Calu3 (cell line): ENCODE measurements around the gene HIPK4. TPM values are rescaled to one million over a fixed set of nuclear protein-coding genes. Genes with fewer than 3 reads are reported as not detected.

Source experiments
- BruUV-seq: library from RNA; stranded (reverse); fragments of 400-500 nt; replicated peaks from 2 replicates; lab custom pipeline; 2021; lab: Mats Ljungman, UMichigan
- CTCF ChIA-PET: fragments of 300-600 bp; sonication (Branson Sonifier 250); formaldehyde crosslinking; loops from one replicate; lab custom pipeline; 2022; ENCODE audit warnings: antibody characterized with exemption; lab: Charles Lee
- DNase-seq: peaks from one replicate; pipeline ENCODE4 v3.0.0; 2022
- H3K27ac Mint-ChIP-seq: one replicate; pipeline ENCODE4 v1.8.0; 2022; ENCODE audit warnings: mixed read lengths; ENCODE audit not compliant: unreplicated experiment
- H3K27me3 Mint-ChIP-seq: one replicate; pipeline ENCODE4 v1.8.0; 2022; ENCODE audit warnings: mixed read lengths; ENCODE audit not compliant: unreplicated experiment
- H3K36me3 Mint-ChIP-seq: one replicate; pipeline ENCODE4 v1.8.0; 2022; ENCODE audit warnings: mild to moderate bottlenecking, moderate library complexity, mixed read lengths; ENCODE audit not compliant: insufficient read depth, unreplicated experiment
- H3K4me1 Mint-ChIP-seq: one replicate; pipeline ENCODE4 v1.8.0; 2022; ENCODE audit warnings: mild to moderate bottlenecking, low read depth, mixed read lengths; ENCODE audit not compliant: unreplicated experiment
- H3K4me3 Mint-ChIP-seq: one replicate; pipeline ENCODE4 v1.8.0; 2022; ENCODE audit warnings: mild to moderate bottlenecking, low read depth, moderate library complexity, mixed read lengths; ENCODE audit not compliant: unreplicated experiment
- H3K9me3 Mint-ChIP-seq: one replicate; pipeline ENCODE4 v1.8.0; 2022; ENCODE audit warnings: low read depth, mixed read lengths; ENCODE audit not compliant: unreplicated experiment
- intact Hi-C: fragments of 100-400 bp; cut with micrococcal nuclease; formaldehyde crosslinking; loops from one replicate; pipeline ENCODE4 v1.10.0; 2022; ENCODE audit not compliant: unreplicated experiment
- total RNA-seq: library from RNA; stranded (reverse); gene quantifications from 2 replicates; pipeline ENCODE4 v1.2.3, GENCODE V29; 2022
- TF ChIP-seq, protein P1 (sequence below): fragments of 200-600 bp; IDR thresholded peaks from one replicate; pipeline ENCODE4 v1.8.0; 2022; ENCODE audit warnings: antibody characterized with exemption; ENCODE audit not compliant: unreplicated experiment

Gene HIPK4
- total RNA-seq, 1 experiment from 2014 or later, result 0.14 TPM

DNA sequence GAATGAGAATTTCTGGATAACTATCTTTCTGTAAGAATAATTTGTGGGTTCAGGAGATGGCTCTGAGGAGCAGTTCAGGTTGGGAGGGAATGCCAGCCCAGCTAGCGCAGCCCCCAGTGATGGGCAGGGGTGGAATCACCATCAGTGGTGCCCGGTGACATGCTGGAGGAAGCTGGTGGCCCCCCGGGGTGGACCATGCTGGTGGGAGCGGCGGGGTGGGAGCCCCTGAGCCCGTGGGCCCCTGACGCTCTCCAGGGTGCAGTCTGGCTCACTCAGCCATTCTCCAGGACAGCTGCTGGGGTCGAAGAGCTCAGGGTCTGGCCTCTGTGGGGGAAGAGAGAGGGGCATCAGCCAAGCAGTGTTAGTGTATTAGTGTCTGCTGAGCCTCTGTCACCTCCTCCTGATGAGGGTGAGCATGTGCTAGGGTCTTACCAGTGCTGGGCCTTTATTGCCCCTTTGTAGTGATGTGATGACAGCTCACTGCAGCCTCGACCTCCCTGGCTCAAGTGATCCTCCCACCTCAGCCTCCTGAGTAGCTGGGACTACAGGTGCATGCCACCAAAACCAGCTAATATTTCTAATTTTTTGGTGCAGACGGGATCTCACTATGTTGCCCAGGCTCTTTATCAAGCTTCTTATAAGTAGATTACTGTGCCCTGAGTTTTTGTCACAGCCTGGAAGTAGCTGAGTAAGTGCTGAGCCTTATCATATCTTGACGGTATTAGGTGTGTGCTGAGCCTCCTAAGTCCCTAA lies 10.4 kb downstream of the HIPK4 start:
- CTCF ChIA-PET, result no interaction called here
- TF ChIP-seq, protein P1, sequence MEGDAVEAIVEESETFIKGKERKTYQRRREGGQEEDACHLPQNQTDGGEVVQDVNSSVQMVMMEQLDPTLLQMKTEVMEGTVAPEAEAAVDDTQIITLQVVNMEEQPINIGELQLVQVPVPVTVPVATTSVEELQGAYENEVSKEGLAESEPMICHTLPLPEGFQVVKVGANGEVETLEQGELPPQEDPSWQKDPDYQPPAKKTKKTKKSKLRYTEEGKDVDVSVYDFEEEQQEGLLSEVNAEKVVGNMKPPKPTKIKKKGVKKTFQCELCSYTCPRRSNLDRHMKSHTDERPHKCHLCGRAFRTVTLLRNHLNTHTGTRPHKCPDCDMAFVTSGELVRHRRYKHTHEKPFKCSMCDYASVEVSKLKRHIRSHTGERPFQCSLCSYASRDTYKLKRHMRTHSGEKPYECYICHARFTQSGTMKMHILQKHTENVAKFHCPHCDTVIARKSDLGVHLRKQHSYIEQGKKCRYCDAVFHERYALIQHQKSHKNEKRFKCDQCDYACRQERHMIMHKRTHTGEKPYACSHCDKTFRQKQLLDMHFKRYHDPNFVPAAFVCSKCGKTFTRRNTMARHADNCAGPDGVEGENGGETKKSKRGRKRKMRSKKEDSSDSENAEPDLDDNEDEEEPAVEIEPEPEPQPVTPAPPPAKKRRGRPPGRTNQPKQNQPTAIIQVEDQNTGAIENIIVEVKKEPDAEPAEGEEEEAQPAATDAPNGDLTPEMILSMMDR, result no peak
- intact Hi-C loops, result no loop called here
- no peaks in the 10 kb centered on the region for H3K4me1 Mint-ChIP-seq
- H3K36me3 Mint-ChIP-seq, result no peaks in the 10 kb centered on the region
- no peak overlapping the region for H3K27ac Mint-ChIP-seq
- no peaks in the 10 kb centered on the region for H3K9me3 Mint-ChIP-seq
- peaks cover 3% of the 10 kb centered on the region for H3K27me3 Mint-ChIP-seq
- no peak for DNase-seq
- BruUV-seq, result no TSS peak
- no peak overlapping the region for H3K4me3 Mint-ChIP-seq

DNA sequence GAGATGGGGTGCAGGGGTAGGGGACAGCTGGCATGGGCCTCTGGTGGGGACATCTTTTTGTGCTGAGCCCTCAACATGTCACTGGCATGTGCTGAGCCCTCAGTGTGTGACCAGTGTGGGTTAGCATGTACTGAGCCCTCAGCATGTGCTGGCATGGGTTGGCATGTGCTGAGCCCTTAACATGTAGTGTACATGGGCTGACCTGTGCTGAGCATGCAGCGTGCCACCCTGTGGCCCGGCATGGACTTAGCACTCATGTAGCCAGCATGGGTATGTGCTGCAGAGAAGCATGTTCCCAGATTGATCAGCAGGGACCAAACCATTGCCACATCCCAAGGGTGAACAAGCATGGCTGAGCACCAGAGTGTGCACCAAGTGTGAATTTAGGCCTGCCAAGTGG lies 11.5 kb downstream of the HIPK4 start:
- no peak overlapping the region for H3K27ac Mint-ChIP-seq
- BruUV-seq, result no TSS peak
- no peaks in the 10 kb centered on the region for H3K27me3 Mint-ChIP-seq
- H3K4me3 Mint-ChIP-seq, result no peak overlapping the region
- H3K4me1 Mint-ChIP-seq, result no peaks in the 10 kb centered on the region
- no peak for DNase-seq
- CTCF ChIA-PET, result no interaction called here
- no peaks in the 10 kb centered on the region for H3K9me3 Mint-ChIP-seq
- H3K36me3 Mint-ChIP-seq, result peaks cover 5% of the 10 kb centered on the region
- TF ChIP-seq, protein P1, result no peak
- intact Hi-C loops, result no loop called here

DNA sequence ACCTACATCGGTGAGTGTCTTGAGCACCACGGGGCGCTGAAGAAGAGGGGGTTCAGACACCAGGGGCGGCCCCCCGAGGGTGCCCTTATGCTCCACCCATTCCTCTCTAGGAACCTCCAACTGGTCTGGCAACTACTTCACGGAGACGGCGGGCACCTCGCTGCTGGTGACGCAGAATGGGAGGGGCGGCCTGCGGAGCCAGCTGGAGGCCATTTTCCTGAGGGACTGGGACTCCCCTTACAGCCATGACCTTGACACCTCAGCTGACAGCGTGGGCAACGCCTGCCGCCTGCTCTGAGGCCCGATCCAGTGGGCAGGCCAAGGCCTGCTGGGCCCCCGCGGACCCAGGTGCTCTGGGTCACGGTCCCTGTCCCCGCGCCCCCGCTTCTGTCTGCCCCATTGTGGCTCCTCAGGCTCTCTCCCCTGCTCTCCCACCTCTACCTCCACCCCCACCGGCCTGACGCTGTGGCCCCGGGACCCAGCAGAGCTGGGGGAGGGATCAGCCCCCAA lies 12.1 kb downstream of the HIPK4 start:
- H3K36me3 Mint-ChIP-seq, result peaks cover 9% of the 10 kb centered on the region
- intact Hi-C loops, result no loop called here
- TF ChIP-seq, protein P1, result no peak
- no peak for DNase-seq
- no peak overlapping the region for H3K4me3 Mint-ChIP-seq
- TSS peak; percentile 97 for BruUV-seq
- no peak overlapping the region for H3K27ac Mint-ChIP-seq
- H3K4me1 Mint-ChIP-seq, result no peaks in the 10 kb centered on the region
- CTCF ChIA-PET, result no interaction called here
- no peaks in the 10 kb centered on the region for H3K27me3 Mint-ChIP-seq
- H3K9me3 Mint-ChIP-seq, result no peaks in the 10 kb centered on the region

DNA sequence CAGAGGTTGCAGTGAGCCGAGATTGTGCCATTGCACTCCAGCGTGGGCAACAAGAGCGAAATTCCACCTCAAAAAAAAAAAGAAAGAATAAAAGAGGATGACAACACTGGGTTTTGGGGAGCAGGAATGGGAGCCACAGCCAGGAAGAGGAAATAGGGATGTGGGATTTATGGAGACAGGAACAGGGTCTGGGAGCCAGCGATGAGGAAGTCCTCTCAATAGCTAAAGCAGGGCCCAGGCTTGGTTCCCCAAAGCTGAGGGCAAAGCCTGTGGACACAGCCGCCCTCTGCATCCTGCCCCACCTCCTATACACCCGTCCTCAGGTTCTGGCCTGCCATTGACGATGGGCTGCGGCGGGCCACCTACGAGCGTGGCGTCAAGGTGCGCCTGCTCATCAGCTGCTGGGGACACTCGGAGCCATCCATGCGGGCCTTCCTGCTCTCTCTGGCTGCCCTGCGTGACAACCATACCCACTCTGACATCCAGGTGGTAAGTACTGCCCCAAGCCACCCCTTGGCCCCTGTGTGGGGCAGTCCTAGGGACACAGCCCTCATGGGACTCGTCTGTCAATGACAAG lies 13.6 kb downstream of the HIPK4 start:
- no peak for DNase-seq
- CTCF ChIA-PET, result interaction anchor here (0.6 kb wide), 1 partner anchor 92 kb away, joined by 3 read pairs; no protein-coding TSS in a partner anchor
- TF ChIP-seq, protein P1, result no peak
- no peak overlapping the region for H3K27ac Mint-ChIP-seq
- no peaks in the 10 kb centered on the region for H3K27me3 Mint-ChIP-seq
- BruUV-seq, result no TSS peak
- H3K4me1 Mint-ChIP-seq, result no peaks in the 10 kb centered on the region
- intact Hi-C loops, result no loop called here
- H3K4me3 Mint-ChIP-seq, result no peak overlapping the region
- H3K9me3 Mint-ChIP-seq, result no peaks in the 10 kb centered on the region
- peaks cover 9% of the 10 kb centered on the region for H3K36me3 Mint-ChIP-seq
